Measurements from ENCODE around the gene TRAPPC8.
"Not testable (repeated sequence)": the region's sequence is repeated elsewhere in the genome, so short reads cannot be mapped to it uniquely, and the experiment has no call there.

Gene TRAPPC8

GRCh38 chr18:31942999-31943877 lies at the start of gene TRAPPC8:
Gene TRAPPC8, minus strand, starts transcription at chr18:31943128. Its CDS starts 364 bp downstream, at chr18:31942764.
- DNase-seq: peak; percentile 99

DNA sequence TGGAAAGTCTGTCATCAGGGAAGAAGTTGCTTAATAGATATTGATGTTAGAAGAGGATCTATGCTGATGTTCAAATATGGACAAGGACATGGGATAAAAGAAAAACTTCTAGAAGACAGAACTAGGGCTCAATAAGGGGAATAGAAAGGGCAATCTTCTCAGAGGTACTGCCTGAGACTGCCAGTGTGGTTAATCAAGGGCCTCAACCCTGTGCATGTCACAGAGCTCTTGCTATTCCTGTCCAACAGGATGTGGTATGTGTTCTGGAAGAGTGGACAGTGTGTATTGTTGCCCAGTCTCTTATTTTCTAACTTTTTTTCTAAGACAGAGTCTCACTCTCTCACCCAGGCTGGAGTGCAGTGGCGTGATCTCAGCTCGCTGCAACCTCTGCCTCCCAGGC lies 47.9 kb upstream of the TRAPPC8 start:
- DNase-seq: no peak

DNA sequence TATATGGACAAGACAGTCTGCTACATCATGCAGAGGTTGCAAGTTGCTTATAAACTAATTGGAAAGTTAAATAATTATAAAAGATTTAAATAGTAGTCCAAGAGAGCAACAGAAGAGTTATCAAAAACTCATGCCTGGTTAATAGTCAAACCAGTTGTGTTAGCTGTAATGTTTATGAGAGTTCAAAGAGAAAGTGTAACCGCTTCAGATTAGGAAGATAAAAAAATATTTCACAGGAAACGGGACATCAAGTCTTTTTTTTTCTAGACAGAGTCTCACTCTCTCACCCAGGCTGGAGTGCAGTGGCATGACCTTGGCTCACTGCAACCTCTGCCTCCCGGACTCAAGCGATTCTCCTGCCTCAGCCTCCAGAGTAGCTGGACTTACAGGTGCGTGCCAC lies 41.0 kb upstream of the TRAPPC8 start:
- DNase-seq: no peak

DNA sequence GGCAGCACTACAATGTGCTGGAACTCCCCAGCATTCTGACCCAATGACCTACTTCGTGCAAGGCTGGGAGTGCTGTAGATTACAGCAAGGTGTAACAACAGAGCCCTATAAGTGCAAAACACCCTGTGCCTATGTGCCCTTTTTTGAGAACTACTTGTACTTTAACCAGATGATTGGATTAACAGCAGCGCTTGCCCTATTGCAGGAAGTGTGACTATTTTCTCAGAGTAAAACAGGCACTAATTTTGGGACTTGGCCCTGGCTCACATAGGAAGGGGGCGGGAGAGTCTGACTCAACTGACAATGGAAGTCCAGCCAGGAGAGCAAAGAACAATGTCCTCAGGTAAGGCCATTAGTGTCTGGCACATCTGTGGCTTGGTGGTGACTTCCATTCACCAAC lies 40.1 kb upstream of the TRAPPC8 start:
- no peak for DNase-seq

DNA sequence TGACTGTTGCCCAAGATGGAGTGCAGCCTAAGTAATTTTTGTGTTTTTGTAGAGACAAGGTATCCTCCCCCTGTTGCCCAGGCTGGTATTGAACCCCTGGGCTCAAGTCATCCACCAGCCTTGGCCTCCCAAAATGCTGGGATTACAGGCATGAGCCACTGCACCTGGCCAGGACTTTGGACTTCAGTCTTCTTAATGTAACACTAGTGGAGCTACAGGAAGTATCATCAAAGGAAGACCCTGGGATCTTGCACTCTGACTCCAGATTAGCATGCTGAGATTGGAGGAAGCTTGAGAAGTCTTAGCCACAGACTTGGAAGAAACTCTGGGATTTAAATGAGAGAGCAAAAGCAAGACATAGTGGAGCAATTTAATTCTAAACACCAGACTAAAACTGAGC lies 37.9 kb upstream of the TRAPPC8 start:
- DNase-seq: no peak

GRCh38 chr18:31979714-31980113 lies 36.8 kb upstream of the TRAPPC8 start:
- no peak for DNase-seq

DNA sequence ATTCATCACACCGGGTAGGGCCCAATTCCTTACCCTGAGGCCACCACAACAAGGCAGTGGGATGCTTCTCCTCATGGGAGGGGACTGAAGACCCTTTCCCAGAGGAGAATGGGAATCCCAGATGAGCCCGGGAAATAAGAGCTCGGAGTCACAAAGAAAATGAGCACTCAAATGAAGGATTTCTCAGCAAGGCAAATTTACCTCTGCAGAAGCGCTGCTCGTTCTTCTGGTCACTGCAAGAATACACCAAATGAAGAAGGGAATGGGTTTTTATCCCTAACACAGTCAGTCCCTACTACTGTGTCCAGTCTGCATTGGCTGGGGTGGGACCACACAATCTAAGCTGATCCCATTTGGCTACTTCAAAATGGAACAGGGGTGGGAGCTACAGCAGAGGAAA lies 35.7 kb upstream of the TRAPPC8 start:
- DNase-seq: no peak

GRCh38 chr18:31977270-31977872 lies 34.4 kb upstream of the TRAPPC8 start:
- DNase-seq: peak; percentile 35

- no peak for DNase-seq
These were observed 33.3 kb upstream of the TRAPPC8 start for GRCh38 chr18:31976242-31976641.

GRCh38 chr18:31973929-31974546 lies 31.1 kb upstream of the TRAPPC8 start:
- no peak for DNase-seq

GRCh38 chr18:31970617-31971016 lies 27.7 kb upstream of the TRAPPC8 start:
- DNase-seq: no peak

- DNase-seq: no peak
These were observed 22.5 kb upstream of the TRAPPC8 start for GRCh38 chr18:31965316-31965970.

DNA sequence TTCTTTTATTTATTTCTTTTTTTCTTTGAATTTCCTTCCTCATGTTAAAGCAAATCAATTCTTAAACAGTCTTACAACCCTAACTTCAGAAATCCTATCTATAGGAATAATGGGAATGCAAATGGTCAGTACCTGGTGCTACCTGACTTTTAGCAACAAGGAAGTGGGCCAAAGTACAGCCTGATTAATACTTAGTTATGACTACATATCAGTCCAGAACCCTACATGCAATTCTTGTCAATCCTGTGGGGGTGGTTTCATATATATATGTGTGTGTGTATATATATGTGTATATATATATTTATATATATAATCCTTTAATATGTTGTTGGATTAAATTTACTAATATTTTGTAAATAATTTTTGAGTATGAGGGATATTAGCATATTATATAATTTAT lies 14.8 kb upstream of the TRAPPC8 start:
- no peak for DNase-seq

DNA sequence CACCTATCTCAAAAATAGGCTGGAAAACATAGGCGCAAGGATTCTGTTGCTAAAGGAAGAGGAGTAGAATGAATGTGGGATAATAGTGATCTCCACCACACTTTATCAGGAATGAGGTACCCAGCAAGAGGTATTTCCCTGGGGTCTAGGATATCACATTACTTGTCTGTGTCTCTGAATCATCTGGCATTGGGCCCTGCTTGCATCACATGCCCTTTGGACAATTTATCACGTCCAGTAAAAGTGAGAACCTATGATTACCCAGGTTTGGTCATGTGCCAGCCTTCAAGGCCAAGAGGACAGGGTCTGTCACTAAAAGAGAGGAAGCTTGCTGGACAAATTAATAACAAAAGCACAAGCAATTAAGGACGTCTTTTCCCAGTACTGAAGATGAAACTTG lies 11.4 kb upstream of the TRAPPC8 start:
- no peak for DNase-seq

GRCh38 chr18:31953699-31954098 lies 10.8 kb upstream of the TRAPPC8 start:
- DNase-seq: not testable (repeated sequence)

DNA sequence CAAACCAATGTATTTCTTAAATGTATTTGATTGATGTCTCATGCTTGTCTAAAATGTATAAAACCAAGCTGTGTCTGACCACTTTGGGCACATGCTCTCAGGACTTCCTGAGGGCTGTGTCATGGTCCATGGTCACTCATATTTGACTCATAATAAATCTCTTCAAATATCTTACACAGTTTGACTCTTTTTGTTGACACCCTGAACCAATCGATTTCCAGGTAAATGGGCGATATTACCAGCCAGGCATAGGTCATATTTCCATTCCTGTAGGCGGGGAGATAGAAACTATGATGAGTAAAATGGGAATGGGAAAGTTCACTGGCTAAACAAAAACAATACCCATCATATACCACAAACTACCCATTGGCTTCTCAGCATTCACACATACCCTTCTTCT lies 9.3 kb upstream of the TRAPPC8 start:
- DNase-seq: no peak

GRCh38 chr18:31950583-31950982 lies 7.7 kb upstream of the TRAPPC8 start:
- no peak for DNase-seq

DNA sequence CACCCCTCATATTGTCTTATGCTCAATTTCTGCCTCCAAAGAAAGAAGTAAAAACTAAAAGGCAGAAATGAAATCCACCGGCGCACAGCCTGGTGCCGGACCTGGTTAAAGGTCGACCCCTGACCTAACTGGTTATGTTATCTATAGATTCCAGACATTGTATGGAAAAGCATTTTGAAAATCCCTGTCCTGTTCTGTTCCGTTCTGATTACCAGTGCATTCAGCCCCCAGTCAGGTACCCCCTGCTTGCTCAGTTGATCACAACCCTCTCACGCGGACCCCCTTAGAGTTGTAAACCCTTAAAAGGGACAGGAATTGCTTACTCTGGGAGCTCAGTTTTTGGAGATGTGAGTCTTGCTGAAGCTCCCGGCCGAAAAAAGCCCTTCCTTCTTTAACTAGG lies 5.4 kb upstream of the TRAPPC8 start:
- DNase-seq: not testable (repeated sequence)

- no peak for DNase-seq
These were observed 3.5 kb upstream of the TRAPPC8 start for GRCh38 chr18:31946305-31947046.

GRCh38 chr18:31943878-31944816 lies 1.2 kb upstream of the TRAPPC8 start:
- no peak for DNase-seq

DNA sequence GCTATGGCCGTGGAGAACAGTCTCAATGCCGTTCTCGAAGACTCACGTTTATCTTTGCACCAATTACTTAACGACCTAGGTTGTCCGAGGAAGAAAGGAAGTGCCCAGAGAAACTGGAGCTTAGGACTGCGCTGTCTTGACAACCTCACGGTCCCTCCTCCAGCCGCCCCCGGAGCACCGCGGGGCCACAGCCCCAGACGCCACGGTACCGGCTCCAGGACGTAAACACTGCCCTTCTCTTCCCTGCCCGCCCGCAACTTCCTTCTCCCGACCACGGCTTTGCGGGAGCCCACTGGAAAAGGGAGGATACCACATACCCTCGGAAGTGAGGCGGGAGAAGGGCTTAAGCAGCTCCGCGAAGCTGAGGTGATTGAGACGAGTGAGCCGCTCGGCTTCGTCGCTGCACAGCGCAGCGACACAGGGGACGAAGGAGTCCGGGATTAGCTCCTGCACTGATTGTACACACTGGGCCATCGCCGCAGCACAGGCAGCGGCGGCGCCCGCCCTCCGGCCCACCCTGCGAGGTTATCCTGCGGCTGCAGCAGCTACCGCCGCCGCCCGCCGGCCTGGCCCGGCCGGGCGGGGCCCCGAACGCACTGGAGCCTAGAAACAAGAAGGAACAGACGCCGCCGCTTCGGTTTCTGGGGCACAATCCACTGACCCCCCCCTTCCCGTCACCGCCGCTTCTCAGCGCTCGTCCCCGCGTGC lies 483 bp downstream of the TRAPPC8 start:
- peak; percentile 76 for DNase-seq
